Neural cell (in vitro differentiated cells): ENCODE measurements around the gene MYO1G. TPM values are rescaled to one million over a fixed set of nuclear protein-coding genes. Genes with fewer than 3 reads are reported as not detected.

ENCODE experiments used
- H2AFZ ChIP-seq: fragments of 200-600, 300-800 bp; sonication (generic), shearing (Covaris generic); 2 replicates; pipeline ENCODE4 v1.6.0; 2014; ENCODE audit warnings: low read depth, mild to moderate bottlenecking, antibody characterized with exemption, low read length, moderate library complexity
- H3F3A ChIP-seq: fragments of 200-600 bp; shearing (Covaris generic); 2 replicates; pipeline ENCODE4 v1.6.1; 2016; ENCODE audit warnings: mild to moderate bottlenecking, moderate library complexity, mixed read lengths, antibody characterized with exemption, low read length; ENCODE audit not compliant: insufficient read depth, poor library complexity, severe bottlenecking
- H3K27ac ChIP-seq: fragments of 200-600, 300-800 bp; sonication (generic), shearing (Covaris generic); 2 replicates; pipeline ENCODE4 v1.5.1; 2014; ENCODE audit warnings: mild to moderate bottlenecking, low read length, moderate library complexity
- H3K27me3 ChIP-seq: fragments of 300-800, 200-600 bp; sonication (generic), shearing (Covaris generic); 2 replicates; pipeline ENCODE4 v1.6.0; 2014; ENCODE audit warnings: mild to moderate bottlenecking, low read depth, low read length, moderate library complexity; ENCODE audit not compliant: insufficient read depth
- H3K36me3 ChIP-seq: fragments of 300-800, 200-600 bp; sonication (generic), shearing (Covaris generic); 2 replicates; pipeline ENCODE4 v1.5.1; 2014; ENCODE audit warnings: mild to moderate bottlenecking, antibody characterized with exemption, low read length, moderate library complexity; ENCODE audit not compliant: insufficient read depth
- H3K4me2 ChIP-seq: fragments of 300-800, 200-600 bp; sonication (generic), shearing (Covaris generic); 2 replicates; pipeline ENCODE4 v1.6.0; 2014; ENCODE audit warnings: mild to moderate bottlenecking, low read length
- H3K4me3 ChIP-seq: fragments of 300-800, 200-600 bp; sonication (generic), shearing (Covaris generic); 2 replicates; pipeline ENCODE4 v1.5.1; 2014; ENCODE audit warnings: mild to moderate bottlenecking, low read length, moderate library complexity
- H3K79me2 ChIP-seq: fragments of 200-600 bp; shearing (Covaris generic); replicated peaks from 2 replicates; pipeline ENCODE4 v1.6.0; 2014; ENCODE audit warnings: mild to moderate bottlenecking, low read length, moderate library complexity; ENCODE audit not compliant: insufficient read depth
- H3K9ac ChIP-seq: fragments of 300-800, 200-600 bp; sonication (generic), shearing (Covaris generic); 2 replicates; pipeline ENCODE4 v1.6.1; 2016; ENCODE audit warnings: mild to moderate bottlenecking, low read length, mixed read lengths
- H3K9me2 ChIP-seq: fragments of 200-600 bp; shearing (Covaris generic); 2 replicates; pipeline ENCODE4 v1.6.1; 2016; ENCODE audit warnings: mild to moderate bottlenecking, low read length, mixed read lengths; ENCODE audit not compliant: insufficient read depth
- H3K9me3 ChIP-seq: fragments of 200-600, 300-800 bp; sonication (generic), shearing (Covaris generic); 2 replicates; pipeline ENCODE4 v1.6.1; 2016; ENCODE audit warnings: mild to moderate bottlenecking, mixed run types, low read length, moderate library complexity, mixed read lengths
- H4K20me1 ChIP-seq: fragments of 200-600 bp; shearing (Covaris generic); 2 replicates; pipeline ENCODE4 v1.6.1; 2016; ENCODE audit warnings: mild to moderate bottlenecking, mixed run types; ENCODE audit not compliant: insufficient read depth
- EP300 ChIP-seq: fragments of 450-650 bp; conservative IDR thresholded peaks from 2 replicates; pipeline ENCODE4 v1.6.1; 2014; ENCODE audit warnings: antibody characterized with exemption, mild to moderate bottlenecking, moderate library complexity; ENCODE audit not compliant: poor library complexity, severe bottlenecking
- EZH2 ChIP-seq: fragments of 200-600, 300-800 bp; shearing (Covaris generic), sonication (generic); IDR thresholded peaks from 2 replicates; pipeline ENCODE4 v1.6.1; 2014; ENCODE audit warnings: antibody characterized with exemption, low read length, borderline replicate concordance, mild to moderate bottlenecking; ENCODE audit not compliant: insufficient read depth, poor library complexity, severe bottlenecking
- MXI1 ChIP-seq: fragments of 450-650 bp; conservative IDR thresholded peaks from 2 replicates; pipeline ENCODE4 v1.6.1; 2014; ENCODE audit warnings: antibody characterized with exemption, mild to moderate bottlenecking; ENCODE audit not compliant: poor library complexity, severe bottlenecking
- POLR2AphosphoS5 ChIP-seq: IDR thresholded peaks from 2 replicates; pipeline ENCODE4 v1.6.1; 2012
- RAD21 ChIP-seq: fragments of 450-650 bp; conservative IDR thresholded peaks from 2 replicates; pipeline ENCODE4 v1.6.1; 2014; ENCODE audit warnings: antibody characterized with exemption, mild to moderate bottlenecking, moderate library complexity
- SMC3 ChIP-seq: fragments of 450-650 bp; conservative IDR thresholded peaks from 2 replicates; pipeline ENCODE4 v1.6.1; 2014; ENCODE audit warnings: antibody characterized with exemption, mild to moderate bottlenecking, moderate library complexity; ENCODE audit not compliant: poor library complexity
- TAF1 ChIP-seq: IDR thresholded peaks from 2 replicates; pipeline ENCODE4 v1.6.1; 2012; ENCODE audit warnings: low read depth
- polyA plus RNA-seq: library from polyadenylated mRNA; depleted of rRNA; stranded (reverse); fragments of >200 nt; gene quantifications from 2 replicates; pipeline ENCODE4 v1.2.3, GENCODE V29; 2014
- TF ChIP-seq, protein P1 (sequence below): fragments of 450-650 bp; IDR thresholded peaks from 2 replicates; pipeline ENCODE4 v1.5.1; 2014; ENCODE audit warnings: antibody characterized with exemption, mild to moderate bottlenecking, moderate library complexity; ENCODE audit not compliant: poor library complexity, severe bottlenecking
- TF ChIP-seq, protein P2 (sequence below): IDR thresholded peaks from 2 replicates; pipeline ENCODE4 v1.6.1; 2012; ENCODE audit warnings: borderline replicate concordance

The MYO1G gene
- polyA plus RNA-seq, 1 donor from 2014 or later: 0.38 TPM

DNA sequence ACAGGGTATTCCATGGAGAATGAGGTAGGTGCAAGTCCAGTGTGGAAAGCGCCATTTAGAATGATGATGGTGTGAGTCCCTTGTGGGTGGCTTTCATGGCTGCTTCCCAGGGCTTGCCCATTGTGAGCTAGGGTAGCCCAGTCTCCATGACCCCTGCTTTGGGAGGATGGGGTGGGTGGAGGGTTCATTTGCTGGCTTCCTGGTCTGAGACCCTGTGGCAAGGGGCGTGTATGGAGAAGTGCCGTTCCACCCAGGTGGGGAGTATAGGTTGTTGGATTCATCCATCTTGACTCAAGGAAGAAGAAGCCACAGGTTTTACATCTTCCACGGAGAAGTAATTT is 48.9 kb upstream of the MYO1G start:
- Histone ChIP-seq H2AFZ (no peak overlapping the region), H3K9me3 (no peaks in the 10 kb centered on the region), H3F3A (no peaks in the 10 kb centered on the region), H3K4me2 (no peak overlapping the region), H3K79me2 (peaks cover 2% of the 10 kb centered on the region), H4K20me1 (no peaks in the 10 kb centered on the region), H3K27me3 (no peaks in the 10 kb centered on the region), H3K9ac (no peak overlapping the region), H3K36me3 (no peaks in the 10 kb centered on the region), H3K9me2 (no peaks in the 10 kb centered on the region), H3K27ac (no peak overlapping the region), H3K4me3 (no peak overlapping the region)
- TF ChIP-seq RAD21 (no peak), SMC3 (no peak), EZH2 (no peak), POLR2AphosphoS5 (no peak), MXI1 (no peak), TAF1 (no peak), EP300 (no peak)
- TF ChIP-seq, protein P1, sequence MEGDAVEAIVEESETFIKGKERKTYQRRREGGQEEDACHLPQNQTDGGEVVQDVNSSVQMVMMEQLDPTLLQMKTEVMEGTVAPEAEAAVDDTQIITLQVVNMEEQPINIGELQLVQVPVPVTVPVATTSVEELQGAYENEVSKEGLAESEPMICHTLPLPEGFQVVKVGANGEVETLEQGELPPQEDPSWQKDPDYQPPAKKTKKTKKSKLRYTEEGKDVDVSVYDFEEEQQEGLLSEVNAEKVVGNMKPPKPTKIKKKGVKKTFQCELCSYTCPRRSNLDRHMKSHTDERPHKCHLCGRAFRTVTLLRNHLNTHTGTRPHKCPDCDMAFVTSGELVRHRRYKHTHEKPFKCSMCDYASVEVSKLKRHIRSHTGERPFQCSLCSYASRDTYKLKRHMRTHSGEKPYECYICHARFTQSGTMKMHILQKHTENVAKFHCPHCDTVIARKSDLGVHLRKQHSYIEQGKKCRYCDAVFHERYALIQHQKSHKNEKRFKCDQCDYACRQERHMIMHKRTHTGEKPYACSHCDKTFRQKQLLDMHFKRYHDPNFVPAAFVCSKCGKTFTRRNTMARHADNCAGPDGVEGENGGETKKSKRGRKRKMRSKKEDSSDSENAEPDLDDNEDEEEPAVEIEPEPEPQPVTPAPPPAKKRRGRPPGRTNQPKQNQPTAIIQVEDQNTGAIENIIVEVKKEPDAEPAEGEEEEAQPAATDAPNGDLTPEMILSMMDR: no peak
- TF ChIP-seq, protein P2, sequence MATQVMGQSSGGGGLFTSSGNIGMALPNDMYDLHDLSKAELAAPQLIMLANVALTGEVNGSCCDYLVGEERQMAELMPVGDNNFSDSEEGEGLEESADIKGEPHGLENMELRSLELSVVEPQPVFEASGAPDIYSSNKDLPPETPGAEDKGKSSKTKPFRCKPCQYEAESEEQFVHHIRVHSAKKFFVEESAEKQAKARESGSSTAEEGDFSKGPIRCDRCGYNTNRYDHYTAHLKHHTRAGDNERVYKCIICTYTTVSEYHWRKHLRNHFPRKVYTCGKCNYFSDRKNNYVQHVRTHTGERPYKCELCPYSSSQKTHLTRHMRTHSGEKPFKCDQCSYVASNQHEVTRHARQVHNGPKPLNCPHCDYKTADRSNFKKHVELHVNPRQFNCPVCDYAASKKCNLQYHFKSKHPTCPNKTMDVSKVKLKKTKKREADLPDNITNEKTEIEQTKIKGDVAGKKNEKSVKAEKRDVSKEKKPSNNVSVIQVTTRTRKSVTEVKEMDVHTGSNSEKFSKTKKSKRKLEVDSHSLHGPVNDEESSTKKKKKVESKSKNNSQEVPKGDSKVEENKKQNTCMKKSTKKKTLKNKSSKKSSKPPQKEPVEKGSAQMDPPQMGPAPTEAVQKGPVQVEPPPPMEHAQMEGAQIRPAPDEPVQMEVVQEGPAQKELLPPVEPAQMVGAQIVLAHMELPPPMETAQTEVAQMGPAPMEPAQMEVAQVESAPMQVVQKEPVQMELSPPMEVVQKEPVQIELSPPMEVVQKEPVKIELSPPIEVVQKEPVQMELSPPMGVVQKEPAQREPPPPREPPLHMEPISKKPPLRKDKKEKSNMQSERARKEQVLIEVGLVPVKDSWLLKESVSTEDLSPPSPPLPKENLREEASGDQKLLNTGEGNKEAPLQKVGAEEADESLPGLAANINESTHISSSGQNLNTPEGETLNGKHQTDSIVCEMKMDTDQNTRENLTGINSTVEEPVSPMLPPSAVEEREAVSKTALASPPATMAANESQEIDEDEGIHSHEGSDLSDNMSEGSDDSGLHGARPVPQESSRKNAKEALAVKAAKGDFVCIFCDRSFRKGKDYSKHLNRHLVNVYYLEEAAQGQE: no peak

DNA sequence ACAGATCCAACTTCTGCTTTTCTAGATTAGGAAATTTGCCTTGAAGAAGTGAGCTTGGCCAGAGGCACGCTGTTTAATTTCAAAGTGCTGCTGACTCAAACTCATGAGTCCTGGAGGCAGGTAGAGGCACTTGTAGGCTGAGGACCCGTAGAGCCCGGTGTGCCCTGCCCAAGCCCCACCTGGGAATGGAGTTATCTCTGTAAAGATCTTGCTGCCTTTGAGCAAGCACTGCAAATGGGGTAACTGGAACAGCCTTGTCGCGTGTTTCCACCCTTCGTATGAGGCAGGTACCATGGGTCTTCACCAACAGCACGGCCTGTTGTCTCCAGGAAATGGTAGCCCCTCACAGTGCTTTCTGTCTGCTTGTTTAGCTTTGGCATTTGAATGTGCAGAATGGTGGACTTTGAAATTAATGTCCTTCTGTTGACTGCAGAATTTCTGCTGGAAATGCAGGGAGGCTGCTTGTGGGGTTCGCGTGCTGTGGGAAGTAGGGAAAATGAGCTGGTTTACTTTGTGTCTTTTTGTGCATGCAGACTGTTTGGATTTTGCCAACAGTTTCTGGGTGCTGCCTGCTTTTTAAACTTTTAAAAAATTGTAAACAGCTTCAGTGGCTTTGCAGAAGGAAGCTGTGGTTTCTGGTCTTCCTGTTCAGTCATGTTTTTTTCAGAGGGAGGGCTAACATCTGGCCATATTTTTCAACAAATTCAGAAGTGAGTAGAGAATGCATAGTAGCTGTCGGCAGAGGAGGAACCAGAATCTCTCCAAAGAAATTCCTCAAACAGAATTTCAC is 48.4 kb upstream of the MYO1G start:
- H4K20me1 ChIP-seq: no peaks in the 10 kb centered on the region
- H3K4me3 ChIP-seq: no peak overlapping the region

More for the DNA sequence above, 48.4 kb upstream of the MYO1G start:
- Histone ChIP-seq H3K79me2 (peaks cover 2% of the 10 kb centered on the region), H3K36me3 (no peaks in the 10 kb centered on the region), H3K27ac (no peak overlapping the region), H3K9ac (no peak overlapping the region), H3K4me2 (no peak overlapping the region), H3K9me2 (no peaks in the 10 kb centered on the region), H3F3A (no peaks in the 10 kb centered on the region), H3K27me3 (no peaks in the 10 kb centered on the region), H3K9me3 (no peaks in the 10 kb centered on the region), H2AFZ (no peak overlapping the region)
- TF ChIP-seq EP300 (no peak), POLR2AphosphoS5 (no peak), TAF1 (no peak), SMC3 (no peak), EZH2 (no peak), MXI1 (no peak), RAD21 (no peak)
- TF ChIP-seq, protein P1: no peak
- TF ChIP-seq, protein P2: no peak
